Kidney (tissue), 14 donors: ENCODE measurements around the gene PBLD. TPM values are rescaled to one million over a fixed set of nuclear protein-coding genes. Genes with fewer than 3 reads are reported as not detected.

ENCODE experiments used
- DNase-seq, 5 donors: peaks; one replicate each; pipeline ENCODE4 v3.0.0-alpha.2; 2013 to 2020
- FAIRE-seq: peaks from 2 replicates; lab custom pipeline; 2012; peaks lifted over from hg19 to GRCh38; lab: Jason Lieb, UNC
- H3K27ac ChIP-seq, 2 donors: one replicate each; pipeline ENCODE4 v1.7.0; 2013; ENCODE audit warnings: low read depth in 2 of 2, low read length in 2 of 2, inconsistent platforms in 1 of 2
- H3K27me3 ChIP-seq: one replicate; pipeline ENCODE4 v1.7.1; 2013; ENCODE audit warnings: low read length, inconsistent platforms; ENCODE audit not compliant: control insufficient read depth, insufficient read depth
- H3K36me3 ChIP-seq, 3 donors: one replicate each; pipeline versions ENCODE4 v1.7.0 to v1.7.1; 2013; ENCODE audit warnings: low read length in 3 of 3, control low read depth in 1 of 3, inconsistent platforms in 1 of 3; ENCODE audit not compliant: insufficient read depth in 3 of 3, control insufficient read depth in 2 of 3
- H3K4me1 ChIP-seq, 3 donors: one replicate each; pipeline versions ENCODE4 v1.7.0 to v1.7.1; 2013; ENCODE audit warnings: low read length in 3 of 3, inconsistent platforms in 1 of 3, low read depth in 1 of 3; ENCODE audit not compliant: control insufficient read depth in 2 of 3, insufficient read depth in 2 of 3
- H3K4me3 ChIP-seq, 3 donors: one replicate each; pipeline versions ENCODE4 v1.7.0 to v1.8.1; 2013; ENCODE audit warnings: low read length in 3 of 3, control low read depth in 1 of 3, inconsistent platforms in 1 of 3
- H3K9ac ChIP-seq, 3 donors: one replicate each; pipeline versions ENCODE4 v1.7.0 to v1.7.1; 2013; ENCODE audit warnings: low read length in 3 of 3, control low read depth in 1 of 3, inconsistent platforms in 1 of 3
- H3K9me3 ChIP-seq, 3 donors: one replicate each; pipeline versions ENCODE4 v1.7.0 to v1.7.1; 2013; ENCODE audit warnings: low read length in 3 of 3, control low read depth in 1 of 3, inconsistent platforms in 1 of 3; ENCODE audit not compliant: control insufficient read depth in 2 of 3, insufficient read depth in 1 of 3
- CTCF ChIP-seq: IDR thresholded peaks from 3 replicates; pipeline ENCODE4 v1.5.1; 2012; ENCODE audit warnings: mild to moderate bottlenecking, moderate library complexity, borderline replicate concordance; ENCODE audit not compliant: insufficient read depth; ENCODE audit errors: extremely low read depth
- intact Hi-C: fragments of 100-400 bp; cut with DNase I; formaldehyde crosslinking; loops from one replicate; pipeline ENCODE4 v1.11.1; 2022
- polyA plus RNA-seq: library from polyadenylated mRNA; stranded (reverse); fragments of 350-450 nt; fragmentation: Illumina TruSeq; extraction: RNeasy Lipid Tissue Mini Kit (QIAGEN cat#74804); gene quantifications from one replicate; pipeline ENCODE4 v1.2.3, GENCODE V29; 2014; ENCODE audit warnings: low read depth, low replicate concordance; ENCODE audit not compliant: insufficient read depth
- total RNA-seq: library from RNA; stranded (reverse); fragmentation: NEBNext Ultra II Directional; extraction: Animal tissue kit (Norgen Biotek cat#: 25700); gene quantifications from one replicate; pipeline ENCODE4 v1.2.1, GENCODE V29; 2021
- donor health status: control.
- donor health status: control.
- donor health status: control.
- donor health status: control.
- donor health status: control.
- donor health status: DM: yes; HTN: yes; CAD: no.
- donor health status: Normal renal cell carcinoma (clear cell type).

The PBLD gene
- total and polyA plus RNA-seq, 2 donors from 2014 or later = 33.5 to 104 TPM

GRCh38 chr10:68301301-68301700 is 31.4 kb downstream of the PBLD start:
- no peaks in the 10 kb centered on the region for H3K9me3 ChIP-seq
- peaks cover 0 to 15% (median 5%) of the 10 kb centered on the region in 3 donors for H3K4me1 ChIP-seq
- H3K4me3 ChIP-seq = peak overlapping the region in 2 of 3 donors; percentile 0 to 12
- no peaks in the 10 kb centered on the region for H3K27me3 ChIP-seq
- no peak overlapping the region for H3K9ac ChIP-seq
- TF ChIP-seq CTCF = no peak
- no peak for FAIRE-seq
- DNase-seq = no peak
- intact Hi-C loops = no loop called here
- peaks cover 0 to 4% (median 0%) of the 10 kb centered on the region in 3 donors for H3K36me3 ChIP-seq
- H3K27ac ChIP-seq = peak overlapping the region; percentile 52 to 53

- no peak for TF ChIP-seq CTCF
- H3K27me3 ChIP-seq = no peaks in the 10 kb centered on the region
- intact Hi-C loops = no loop called here
- no peak overlapping the region for H3K4me3 ChIP-seq
- no peak for FAIRE-seq
- no peak overlapping the region for H3K27ac ChIP-seq
- H3K36me3 ChIP-seq = peaks cover 0 to 20% (median 0%) of the 10 kb centered on the region in 3 donors
- H3K9ac ChIP-seq = no peak overlapping the region
- H3K9me3 ChIP-seq = no peaks in the 10 kb centered on the region
- H3K4me1 ChIP-seq = peaks cover 0 to 10% (median 7%) of the 10 kb centered on the region in 3 donors
- no peak for DNase-seq
Measured at GRCh38 chr10:68296843-68297663, 35.7 kb downstream of the PBLD start.

- H3K9me3 ChIP-seq = no peaks in the 10 kb centered on the region
- DNase-seq (no peak), FAIRE-seq (no peak)
- H3K27me3 ChIP-seq = no peaks in the 10 kb centered on the region
- H3K4me3 ChIP-seq = no peak overlapping the region
- peaks cover 0 to 2% (median 0%) of the 10 kb centered on the region in 3 donors for H3K4me1 ChIP-seq
- H3K9ac ChIP-seq = no peak overlapping the region
- H3K27ac ChIP-seq = no peak overlapping the region
- H3K36me3 ChIP-seq = peaks cover 2 to 33% (median 10%) of the 10 kb centered on the region in 3 donors
- TF ChIP-seq CTCF = no peak
- intact Hi-C loops = no loop called here
Measured at GRCh38 chr10:68290736-68291135, 42.0 kb downstream of the PBLD start.
